Ascending aorta (tissue), 2 donors: ENCODE data around the gene FAT2. TPM values are rescaled to one million over a fixed set of nuclear protein-coding genes. Genes with fewer than 3 reads are reported as not detected.

Experiments
- DNase-seq, 2 donors: peaks; one replicate each; pipeline ENCODE4 v3.0.0-alpha.2; 2019; ENCODE audit warnings: low spot score in 2 of 2
- H3K27ac ChIP-seq, 2 donors: fragments of 200-600 bp; sonication (generic); one replicate each; pipeline ENCODE4 v1.5.1; 2016 to 2017; ENCODE audit warnings: mild to moderate bottlenecking in 1 of 2
- H3K27me3 ChIP-seq: fragments of 200-600 bp; sonication (generic); one replicate; pipeline ENCODE4 v1.5.1; 2017
- H3K36me3 ChIP-seq, 2 donors: fragments of 200-600 bp; sonication (generic); one replicate each; pipeline ENCODE4 v1.5.1; 2016
- H3K4me1 ChIP-seq, 2 donors: fragments of 200-600 bp; sonication (generic); one replicate each; pipeline ENCODE4 v1.5.1; 2016 to 2017; ENCODE audit warnings: mild to moderate bottlenecking in 1 of 2
- H3K4me3 ChIP-seq, 2 donors: fragments of 200-600 bp; sonication (generic); one replicate each; pipeline ENCODE4 v1.5.1; 2016 to 2017; ENCODE audit warnings: mild to moderate bottlenecking in 1 of 2
- H3K9me3 ChIP-seq, 2 donors: fragments of 200-600 bp; sonication (generic); one replicate each; pipeline ENCODE4 v1.5.1; 2016
- CTCF ChIP-seq, 3 experiments: fragments of 200-600 bp in 2 of 3; fragments of 450-650 bp in 1 of 3; sonication (generic) in 2 of 3; IDR thresholded peaks; one replicate each; pipeline ENCODE4 v1.5.1; 2016 to 2019; ENCODE audit warnings: antibody characterized with exemption in 3 of 3, mild to moderate bottlenecking in 1 of 3, moderate library complexity in 1 of 3
- intact Hi-C: fragments of 100-400 bp; cut with DNase I; formaldehyde crosslinking; loops from one replicate; pipeline ENCODE4 v1.15.1; 2023
- total RNA-seq: library from RNA; depleted of rRNA; stranded (reverse); fragments of >200 nt; gene quantifications from one replicate; pipeline ENCODE4 v1.1.0, GENCODE V29; 2016

Gene FAT2
- total RNA-seq, 1 donor from 2014 or later, result not detected

GRCh38 chr5:151632524-151632923, 41.4 kb upstream of the FAT2 start:
- H3K27me3 ChIP-seq, result no peaks in the 10 kb centered on the region
- TF ChIP-seq CTCF (IDR thresholded peaks at IDR 0.05), result no peak
- no peak overlapping the region for H3K4me3 ChIP-seq
- H3K4me1 ChIP-seq, result no peaks in the 10 kb centered on the region
- intact Hi-C loops, result no loop called here
- H3K27ac ChIP-seq, result no peak overlapping the region
- no peaks in the 10 kb centered on the region for H3K9me3 ChIP-seq
- no peaks in the 10 kb centered on the region for H3K36me3 ChIP-seq
- no peak for DNase-seq

DNA sequence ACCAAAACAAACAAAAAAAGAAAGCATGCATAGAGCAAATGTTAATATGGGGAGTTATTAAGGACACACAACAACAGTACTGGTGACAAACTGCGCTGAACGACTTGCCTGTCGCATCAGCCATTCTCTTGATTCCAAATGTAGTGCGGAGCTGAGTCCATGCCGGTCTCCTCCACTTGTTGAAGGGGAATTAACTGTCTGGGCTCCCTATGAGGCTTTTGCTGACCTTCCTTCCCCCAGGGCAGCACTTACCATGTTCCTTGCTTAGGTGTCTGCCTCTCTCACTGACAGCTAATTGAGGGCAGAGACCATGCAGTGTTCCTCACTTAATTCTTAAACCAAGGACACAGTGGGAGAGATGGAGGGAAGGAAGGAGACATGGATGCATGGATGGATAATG, 40.8 kb upstream of the FAT2 start:
- no peak for TF ChIP-seq CTCF (IDR thresholded peaks at IDR 0.05)
- Histone ChIP-seq H3K36me3 (no peaks in the 10 kb centered on the region), H3K27ac (no peak overlapping the region), H3K27me3 (no peaks in the 10 kb centered on the region), H3K4me1 (no peaks in the 10 kb centered on the region), H3K9me3 (no peaks in the 10 kb centered on the region), H3K4me3 (no peak overlapping the region)
- intact Hi-C loops, result no loop called here
- no peak for DNase-seq

DNA sequence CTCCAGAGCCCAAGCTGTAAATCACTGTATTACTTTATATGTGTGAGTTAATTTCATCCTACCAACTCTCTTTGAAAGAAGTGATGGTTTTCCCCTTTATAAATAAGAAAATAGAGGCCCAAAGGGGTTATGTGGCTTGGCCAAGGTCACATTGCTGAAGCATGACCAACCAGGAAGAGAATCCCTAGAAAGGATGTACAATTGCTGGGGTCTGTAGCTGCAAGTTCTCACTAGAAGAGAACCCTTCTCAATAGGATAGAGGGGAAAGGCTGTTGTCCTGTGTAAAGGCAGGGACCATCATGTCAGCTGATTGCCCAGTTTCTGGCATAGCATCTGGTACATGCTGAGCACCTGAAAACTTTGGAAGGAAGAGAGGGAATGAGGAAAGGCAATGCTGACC, 39.0 kb upstream of the FAT2 start:
- Histone ChIP-seq H3K4me3 (no peak overlapping the region), H3K36me3 (no peaks in the 10 kb centered on the region), H3K27me3 (no peaks in the 10 kb centered on the region), H3K27ac (no peak overlapping the region), H3K9me3 (no peaks in the 10 kb centered on the region), H3K4me1 (no peaks in the 10 kb centered on the region)
- no peak for DNase-seq
- intact Hi-C loops, result no loop called here
- TF ChIP-seq CTCF (IDR thresholded peaks at IDR 0.05), result no peak

DNA sequence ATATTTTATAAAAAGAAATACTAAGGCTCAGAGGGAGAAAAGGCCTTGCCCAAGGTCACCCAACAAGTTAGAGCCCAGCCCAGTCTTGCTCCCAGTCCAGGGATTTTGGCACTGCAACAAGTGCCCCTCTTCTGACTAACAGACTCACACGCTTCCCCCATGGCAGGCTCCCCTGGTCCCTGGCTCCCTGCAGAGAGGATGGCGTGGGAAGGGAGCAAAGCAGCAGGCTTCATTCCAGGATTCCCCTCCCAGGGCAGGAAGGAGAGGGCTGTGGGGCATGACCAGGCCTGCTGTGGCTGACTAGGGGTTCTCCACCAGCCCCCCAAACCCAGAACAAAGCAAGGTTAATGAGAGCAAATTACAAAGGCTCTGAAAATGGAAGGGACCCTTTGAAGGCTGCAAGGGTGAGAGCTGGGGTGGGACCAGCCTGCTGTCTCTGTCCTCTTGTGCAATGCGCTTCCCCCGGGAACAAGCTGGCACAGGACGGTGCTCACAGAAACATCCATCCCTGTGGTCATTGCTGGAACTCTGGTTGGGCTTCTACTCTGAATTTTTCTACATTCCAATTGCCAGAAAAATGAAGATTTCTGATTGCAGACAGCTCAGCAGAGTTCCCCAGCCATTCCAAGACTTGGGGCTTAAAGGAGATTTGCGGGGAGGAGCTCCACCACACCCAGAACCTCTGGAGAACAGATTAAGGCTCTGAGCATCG, 37.1 kb upstream of the FAT2 start:
- Histone ChIP-seq H3K4me1 (no peaks in the 10 kb centered on the region), H3K27me3 (no peaks in the 10 kb centered on the region), H3K27ac (no peak overlapping the region), H3K4me3 (no peak overlapping the region), H3K9me3 (no peaks in the 10 kb centered on the region), H3K36me3 (no peaks in the 10 kb centered on the region)
- no peak for TF ChIP-seq CTCF (IDR thresholded peaks at IDR 0.05)
- no peak for DNase-seq
- intact Hi-C loops, result no loop called here

- Histone ChIP-seq H3K4me1 (no peaks in the 10 kb centered on the region), H3K36me3 (no peaks in the 10 kb centered on the region), H3K4me3 (no peak overlapping the region), H3K27me3 (no peaks in the 10 kb centered on the region), H3K9me3 (no peaks in the 10 kb centered on the region), H3K27ac (no peak overlapping the region)
- TF ChIP-seq CTCF (IDR thresholded peaks at IDR 0.05), result no peak
- DNase-seq, result no peak
- intact Hi-C loops, result no loop called here
Measured at GRCh38 chr5:151627650-151628049, 36.5 kb upstream of the FAT2 start.

- intact Hi-C loops, result no loop called here
- DNase-seq, result no peak
- TF ChIP-seq CTCF (IDR thresholded peaks at IDR 0.05), result no peak
Measured at GRCh38 chr5:151625285-151625684, 34.2 kb upstream of the FAT2 start.

More at GRCh38 chr5:151625285-151625684, 34.2 kb upstream of the FAT2 start:
- Histone ChIP-seq H3K4me3 (no peak overlapping the region), H3K9me3 (no peaks in the 10 kb centered on the region), H3K27ac (no peak overlapping the region), H3K36me3 (no peaks in the 10 kb centered on the region), H3K4me1 (no peaks in the 10 kb centered on the region), H3K27me3 (no peaks in the 10 kb centered on the region)
